Mucosa of descending colon (tissue), 3 donors: ENCODE measurements around the gene NKD2. TPM values are rescaled to one million over a fixed set of nuclear protein-coding genes. Genes with fewer than 3 reads are reported as not detected.

Experiments used
- ATAC-seq: fragments of 200-7000 bp; cut with Tn5 transposase; one replicate; pipeline ENCODE4 v1.9.1; 2020; ENCODE audit warnings: mild to moderate bottlenecking, moderate library complexity
- DNase-seq, 3 donors: peaks; one replicate each; pipeline ENCODE4 v3.0.0-alpha.2; 2020
- H3K36me3 ChIP-seq: fragments of 200-600 bp; one replicate; pipeline ENCODE4 v1.8.0; 2021; ENCODE audit warnings: low read depth, mild to moderate bottlenecking
- H3K4me1 ChIP-seq: fragments of 200-600 bp; one replicate; pipeline ENCODE4 v1.8.0; 2021; ENCODE audit warnings: low read depth, mild to moderate bottlenecking
- H3K4me3 ChIP-seq: fragments of 200-600 bp; one replicate; pipeline ENCODE4 v1.8.0; 2021; ENCODE audit warnings: mild to moderate bottlenecking
- H3K9me3 ChIP-seq: fragments of 200-600 bp; one replicate; pipeline ENCODE4 v1.8.0; 2021; ENCODE audit warnings: mild to moderate bottlenecking
- CTCF ChIP-seq: fragments of 200-600 bp; IDR thresholded peaks from one replicate; pipeline ENCODE4 v1.8.0; 2022; ENCODE audit warnings: antibody characterized with exemption, mild to moderate bottlenecking
- intact Hi-C, 2 donors: fragments of 100-400 bp; cut with DNase I in 1 of 2; cut with micrococcal nuclease in 1 of 2; formaldehyde crosslinking; loops; one replicate each; pipeline versions ENCODE4 v1.11.0 to v1.11.1; 2022; cut with DNase I, micrococcal nuclease
- total RNA-seq, 3 donors: library from RNA; stranded (reverse); fragmentation: NEBNext Ultra II Directional in 2 of 3; extraction: Animal tissue kit (Norgen Biotek cat#: 25700) in 2 of 3; gene quantifications; one replicate each; pipeline versions ENCODE4 v1.2.1 to v1.2.4, GENCODE V29; 2021 to 2023
- donor health status: DM: no; HTN: no; CAD: no; lungs with moderate emphysema.
- donor health status: DM: no; HTN: no; CAD: no.
- donor health status: DM: no; HTN: yes; CAD: no.

Gene NKD2
- total RNA-seq, 3 donors from 2014 or later = 0.93 to 3.7 (median 2.1) TPM

- Histone ChIP-seq H3K36me3 (no peaks in the 10 kb centered on the region), H3K4me3 (no peak overlapping the region), H3K9me3 (no peaks in the 10 kb centered on the region), H3K4me1 (no peaks in the 10 kb centered on the region)
- no peak for TF ChIP-seq CTCF
- intact Hi-C loops = no loop called here
- no peak for ATAC-seq
- peak in 2 of 3 donors; percentile 16 to 40 for DNase-seq
Observed at GRCh38 chr5:991472-992267, 16.9 kb upstream of the NKD2 start.

GRCh38 chr5:994272-994607 lies 14.4 kb upstream of the NKD2 start:
- DNase-seq = no peak

DNA sequence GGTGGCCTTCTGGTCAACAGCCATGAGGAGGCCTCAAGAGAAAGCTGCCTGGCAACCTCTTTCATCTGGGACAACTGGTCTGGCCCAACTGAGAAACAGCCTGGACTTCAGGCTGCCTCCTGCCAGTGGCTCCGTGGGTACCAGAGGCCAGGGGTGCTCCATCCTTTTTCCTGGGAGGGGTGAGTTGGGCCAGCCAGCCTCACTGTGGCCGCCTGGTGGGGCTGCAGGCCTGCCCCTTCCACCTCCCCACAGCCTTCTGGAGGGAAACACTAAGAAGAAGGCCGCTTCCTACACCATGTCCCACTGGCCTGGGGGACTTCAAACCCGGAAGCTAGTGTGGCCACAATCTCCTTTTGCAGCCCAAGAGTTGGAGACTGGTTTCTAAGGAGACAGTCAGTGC lies 13.8 kb upstream of the NKD2 start:
- H3K4me3 ChIP-seq = no peak overlapping the region
- DNase-seq = peak in 1 of 3 donors; percentile 10
- intact Hi-C loops = no loop called here
- no peaks in the 10 kb centered on the region for H3K9me3 ChIP-seq
- no peak for TF ChIP-seq CTCF
- H3K4me1 ChIP-seq = no peaks in the 10 kb centered on the region
- H3K36me3 ChIP-seq = no peaks in the 10 kb centered on the region
- no peak for ATAC-seq

More at GRCh38 chr5:994272-994607, 14.4 kb upstream of the NKD2 start:
- ATAC-seq = no peak
- intact Hi-C loops = no loop called here
- Histone ChIP-seq H3K4me3 (no peak overlapping the region), H3K4me1 (no peaks in the 10 kb centered on the region), H3K36me3 (no peaks in the 10 kb centered on the region), H3K9me3 (no peaks in the 10 kb centered on the region)
- TF ChIP-seq CTCF = no peak

GRCh38 chr5:995318-995717 lies 13.3 kb upstream of the NKD2 start:
- no peaks in the 10 kb centered on the region for H3K9me3 ChIP-seq
- TF ChIP-seq CTCF = no peak
- intact Hi-C loops = no loop called here
- DNase-seq (peak in 1 of 3 donors; percentile 21), ATAC-seq (no peak)
- no peaks in the 10 kb centered on the region for H3K4me1 ChIP-seq
- no peaks in the 10 kb centered on the region for H3K36me3 ChIP-seq
- H3K4me3 ChIP-seq = no peak overlapping the region

DNA sequence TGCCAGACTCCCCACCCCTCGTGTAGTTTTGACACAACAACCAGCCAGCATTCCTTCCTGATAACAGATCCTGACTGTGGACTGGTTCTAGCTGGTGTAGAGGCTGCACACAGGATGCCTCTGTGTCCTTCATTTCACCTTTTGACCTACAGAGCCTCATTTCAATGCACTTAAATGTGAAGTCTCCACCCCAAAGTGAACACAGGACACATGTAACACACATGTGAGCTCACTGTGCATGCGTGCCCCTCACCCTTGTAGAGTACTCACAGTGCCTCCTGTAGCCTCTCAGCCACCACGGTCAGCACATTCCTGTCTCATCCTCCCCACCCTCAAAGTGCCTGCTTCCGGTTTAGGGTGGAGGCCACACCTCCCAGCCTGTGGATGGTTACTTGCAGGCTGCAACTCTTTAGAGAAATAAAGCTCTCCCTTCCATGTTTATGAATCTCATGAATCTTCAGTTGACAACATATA lies 11.6 kb upstream of the NKD2 start:
- H3K36me3 ChIP-seq = no peaks in the 10 kb centered on the region
- no peaks in the 10 kb centered on the region for H3K9me3 ChIP-seq
- H3K4me3 ChIP-seq = no peak overlapping the region
- no peaks in the 10 kb centered on the region for H3K4me1 ChIP-seq
- ATAC-seq (peak; percentile 53), DNase-seq (peak in 2 of 3 donors; percentile 24 to 46)
- TF ChIP-seq CTCF = no peak
- intact Hi-C loops = no loop called here
